Measurements from ENCODE around the gene IL20RB. TPM values are rescaled to one million over a fixed set of nuclear protein-coding genes. Genes with fewer than 3 reads are reported as not detected.

IL20RB gene
- polyA plus RNA-seq, 3 donors = 0.16 to 1.2 TPM; not detected in 1

- Histone ChIP-seq H4K20me1 (ENCODE audit: insufficient read depth, low read length) (peaks cover 28% of the 10 kb centered on the region), H3K79me2 (ENCODE audit: insufficient read depth, low read length) (peaks cover 17% of the 10 kb centered on the region), H3K4me3 (replicated peaks in 1 of 3; ENCODE audit: low read depth in 2 of 3, low read length in 3 of 3) (no peak overlapping the region), H3K9me3 (replicated peaks in 1 of 2; ENCODE audit: control insufficient read depth in 1 of 2, insufficient read depth in 1 of 2, low read length in 2 of 2) (no peaks in the 10 kb centered on the region), H3K27me3 (ENCODE audit: control insufficient read depth in 2 of 2, insufficient read depth in 2 of 2, low read length in 2 of 2) (no peaks in the 10 kb centered on the region), H2AFZ (ENCODE audit: insufficient read depth, low read depth, low read length, poor library complexity, severe bottlenecking) (no peak overlapping the region), H3K36me3 (replicated peaks in 1 of 2; ENCODE audit: control insufficient read depth in 1 of 2, insufficient read depth in 2 of 2, low read length in 2 of 2) (peaks cover 9 to 24% of the 10 kb centered on the region in 2 donors), H3K27ac (ENCODE audit: low read depth in 1 of 2, low read length in 2 of 2) (no peak overlapping the region), H3K4me2 (replicated peaks; ENCODE audit: extremely low read depth, low read length, poor library complexity, severe bottlenecking) (no peak overlapping the region), H3K4me1 (ENCODE audit: control insufficient read depth in 1 of 2, insufficient read depth in 2 of 2, low read length in 2 of 2) (peaks cover 19 to 34% of the 10 kb centered on the region in 2 donors), H3K9ac (ENCODE audit: insufficient read depth, low read length, poor library complexity, severe bottlenecking) (no peak overlapping the region)
- peaks cover 34% of the 10 kb centered on the region for H3K4me1 Mint-ChIP-seq
- H3K27ac Mint-ChIP-seq = peak overlapping the region in 1 of 7 donors; percentile 55
- no peak overlapping the region for H3K4me3 Mint-ChIP-seq
- intact Hi-C loops (cut with micrococcal nuclease) = no loop called here
- TF ChIP-seq, protein P1, sequence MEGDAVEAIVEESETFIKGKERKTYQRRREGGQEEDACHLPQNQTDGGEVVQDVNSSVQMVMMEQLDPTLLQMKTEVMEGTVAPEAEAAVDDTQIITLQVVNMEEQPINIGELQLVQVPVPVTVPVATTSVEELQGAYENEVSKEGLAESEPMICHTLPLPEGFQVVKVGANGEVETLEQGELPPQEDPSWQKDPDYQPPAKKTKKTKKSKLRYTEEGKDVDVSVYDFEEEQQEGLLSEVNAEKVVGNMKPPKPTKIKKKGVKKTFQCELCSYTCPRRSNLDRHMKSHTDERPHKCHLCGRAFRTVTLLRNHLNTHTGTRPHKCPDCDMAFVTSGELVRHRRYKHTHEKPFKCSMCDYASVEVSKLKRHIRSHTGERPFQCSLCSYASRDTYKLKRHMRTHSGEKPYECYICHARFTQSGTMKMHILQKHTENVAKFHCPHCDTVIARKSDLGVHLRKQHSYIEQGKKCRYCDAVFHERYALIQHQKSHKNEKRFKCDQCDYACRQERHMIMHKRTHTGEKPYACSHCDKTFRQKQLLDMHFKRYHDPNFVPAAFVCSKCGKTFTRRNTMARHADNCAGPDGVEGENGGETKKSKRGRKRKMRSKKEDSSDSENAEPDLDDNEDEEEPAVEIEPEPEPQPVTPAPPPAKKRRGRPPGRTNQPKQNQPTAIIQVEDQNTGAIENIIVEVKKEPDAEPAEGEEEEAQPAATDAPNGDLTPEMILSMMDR (IDR thresholded peaks at IDR 0.05) = no peak
- no peaks in the 10 kb centered on the region for H3K9me3 Mint-ChIP-seq
- H3K36me3 Mint-ChIP-seq = peaks cover 23 to 27% of the 10 kb centered on the region in 2 donors
- DNase-seq = no peak
- H3K27me3 Mint-ChIP-seq (ENCODE audit: low read depth in 3 of 3) = no peaks in the 10 kb centered on the region
- 0% methylated on average over 1 of the region's 2 CpGs for WGBS (ENCODE audit: insufficient coverage)
These were observed 10.3 kb upstream of the IL20RB start for GRCh38 chr3:136947477-136947876.

DNA sequence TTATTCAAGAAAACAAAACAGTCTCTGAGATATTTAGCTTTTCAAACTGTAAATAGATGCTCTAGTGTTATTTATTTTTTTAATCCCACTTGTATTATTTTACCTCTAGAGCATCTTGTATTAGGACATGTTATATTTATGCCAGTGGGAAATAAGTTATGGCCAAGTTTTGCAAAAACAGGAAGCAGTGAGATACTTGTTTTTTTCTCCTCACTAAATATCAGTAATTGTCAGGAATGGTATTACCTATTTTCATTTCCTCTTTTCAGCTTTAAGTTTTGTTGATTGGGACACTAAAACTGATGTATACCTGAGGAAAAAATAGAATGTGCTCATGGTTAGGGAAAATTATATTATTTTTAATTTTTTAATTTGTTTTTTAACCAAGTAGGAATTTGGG is 8.6 kb upstream of the IL20RB start:
- peaks cover 22 to 24% of the 10 kb centered on the region in 2 donors for H3K36me3 Mint-ChIP-seq
- Histone ChIP-seq H3K27ac (ENCODE audit: low read depth in 1 of 2, low read length in 2 of 2) (no peak overlapping the region), H3K9me3 (replicated peaks in 1 of 2; ENCODE audit: control insufficient read depth in 1 of 2, insufficient read depth in 1 of 2, low read length in 2 of 2) (no peaks in the 10 kb centered on the region), H3K27me3 (ENCODE audit: control insufficient read depth in 2 of 2, insufficient read depth in 2 of 2, low read length in 2 of 2) (no peaks in the 10 kb centered on the region), H3K36me3 (replicated peaks in 1 of 2; ENCODE audit: control insufficient read depth in 1 of 2, insufficient read depth in 2 of 2, low read length in 2 of 2) (peaks cover 9 to 24% of the 10 kb centered on the region in 2 donors), H3K4me2 (replicated peaks; ENCODE audit: extremely low read depth, low read length, poor library complexity, severe bottlenecking) (no peak overlapping the region), H3K4me1 (ENCODE audit: control insufficient read depth in 1 of 2, insufficient read depth in 2 of 2, low read length in 2 of 2) (peaks cover 13 to 27% of the 10 kb centered on the region in 2 donors), H3K79me2 (ENCODE audit: insufficient read depth, low read length) (peaks cover 6% of the 10 kb centered on the region), H3K4me3 (replicated peaks in 1 of 3; ENCODE audit: low read depth in 2 of 3, low read length in 3 of 3) (no peak overlapping the region), H3K9ac (ENCODE audit: insufficient read depth, low read length, poor library complexity, severe bottlenecking) (no peak overlapping the region), H2AFZ (ENCODE audit: insufficient read depth, low read depth, low read length, poor library complexity, severe bottlenecking) (no peak overlapping the region), H4K20me1 (ENCODE audit: insufficient read depth, low read length) (peaks cover 11% of the 10 kb centered on the region)
- no peaks in the 10 kb centered on the region for H3K9me3 Mint-ChIP-seq
- intact Hi-C loops (cut with micrococcal nuclease) = no loop called here
- H3K27me3 Mint-ChIP-seq (ENCODE audit: low read depth in 3 of 3) = no peaks in the 10 kb centered on the region
- peak in 1 of 3 donors; percentile 4 for DNase-seq
- H3K4me1 Mint-ChIP-seq = peaks cover 28% of the 10 kb centered on the region
- no peak overlapping the region for H3K4me3 Mint-ChIP-seq
- TF ChIP-seq, protein P1 (IDR thresholded peaks at IDR 0.05) = no peak
- H3K27ac Mint-ChIP-seq = no peak overlapping the region
